GM10266 (cell line): ENCODE measurements around the gene SUPT3H.

ENCODE experiments used
- DNase-seq: peaks from one replicate; pipeline ENCODE4 v3.0.0; 2012; ENCODE audit errors: extremely low spot score
- CTCF ChIP-seq: IDR thresholded peaks from 2 replicates; pipeline ENCODE4 v1.5.1; 2012; ENCODE audit warnings: mild to moderate bottlenecking, low read depth; ENCODE audit not compliant: control insufficient read depth, insufficient read depth; ENCODE audit errors: missing control alignments

The SUPT3H gene

GRCh38 chr6:44841829-44842228, 535.9 kb downstream of the SUPT3H start:
- TF ChIP-seq CTCF, result no peak
- DNase-seq, result no peak

GRCh38 chr6:44837741-44838140, 540.0 kb downstream of the SUPT3H start:
- TF ChIP-seq CTCF, result no peak
- no peak for DNase-seq

- TF ChIP-seq CTCF, result no peak
- DNase-seq, result no peak
These were observed 540.5 kb downstream of the SUPT3H start for GRCh38 chr6:44837255-44837654.

GRCh38 chr6:44833248-44833647, 544.5 kb downstream of the SUPT3H start:
- no peak for TF ChIP-seq CTCF
- no peak for DNase-seq

- no peak for DNase-seq
- TF ChIP-seq CTCF, result no peak
These were observed 546.6 kb downstream of the SUPT3H start for GRCh38 chr6:44831002-44831610.

- TF ChIP-seq CTCF, result no peak
- no peak for DNase-seq
These were observed 547.9 kb downstream of the SUPT3H start for GRCh38 chr6:44829836-44830235.

GRCh38 chr6:44828780-44829179, 549.0 kb downstream of the SUPT3H start:
- no peak for TF ChIP-seq CTCF
- no peak for DNase-seq
